Bone marrow (tissue), 2 donors: Measurements from ENCODE around the gene PHOSPHO2.

Experiments used
- DNase-seq, 2 donors: peaks; one replicate each; lab custom pipeline; 2025; lab: John Stamatoyannopoulos, UW

The PHOSPHO2 gene

DNA sequence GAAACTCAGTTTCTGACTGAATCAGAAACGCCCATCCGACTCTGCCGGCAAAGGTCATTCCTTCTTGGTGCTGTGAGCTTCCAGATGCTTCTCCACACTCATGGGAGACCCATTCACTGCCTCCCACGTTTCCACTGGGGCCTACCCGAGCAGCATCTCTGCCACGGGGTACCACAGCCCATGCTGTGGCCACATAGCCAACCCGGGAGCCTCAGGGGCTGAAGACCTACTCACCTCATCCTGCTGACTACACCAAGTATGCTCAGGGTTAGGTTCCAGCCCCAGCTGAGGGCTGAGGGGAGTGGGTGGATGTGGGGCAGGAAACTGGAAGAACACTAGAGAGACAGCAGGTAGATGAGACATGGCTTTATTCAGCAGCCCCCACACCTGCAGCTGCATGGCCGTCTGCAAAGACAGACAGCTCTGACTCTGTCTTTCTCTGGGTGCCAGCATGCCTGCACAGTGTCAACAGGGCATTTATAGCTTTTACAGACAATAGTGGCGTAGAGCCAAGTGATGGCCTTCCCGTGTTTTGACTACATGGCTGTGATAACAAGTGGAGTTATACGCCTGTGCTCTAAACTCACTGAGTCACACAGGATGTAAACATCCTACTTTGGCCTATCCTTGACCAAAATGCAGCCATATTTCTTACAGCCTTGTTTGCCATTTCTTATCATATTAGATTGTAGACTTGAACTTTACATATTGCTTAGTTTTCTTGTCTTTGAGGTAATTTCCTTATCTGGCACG is 22.8 kb downstream of the PHOSPHO2 start:
- DNase-seq, result no peak

DNA sequence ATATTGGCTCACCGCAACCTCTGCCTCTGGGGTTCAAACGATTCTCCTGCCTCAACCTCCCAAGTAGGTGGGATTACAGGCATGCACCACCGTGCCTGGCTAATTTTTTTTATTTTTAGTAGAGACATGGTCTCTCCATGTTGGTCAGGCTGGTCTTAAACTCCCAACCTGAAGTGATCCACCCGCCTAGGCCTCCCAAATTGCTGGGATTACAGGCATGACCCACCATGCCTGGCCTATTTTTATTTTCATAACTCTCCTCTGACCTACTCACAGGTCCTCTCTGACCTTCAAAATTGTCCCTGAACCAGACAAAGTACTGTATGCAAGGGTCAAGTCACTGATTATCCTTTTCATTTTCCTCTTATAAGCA is 23.4 kb downstream of the PHOSPHO2 start:
- no peak for DNase-seq

DNA sequence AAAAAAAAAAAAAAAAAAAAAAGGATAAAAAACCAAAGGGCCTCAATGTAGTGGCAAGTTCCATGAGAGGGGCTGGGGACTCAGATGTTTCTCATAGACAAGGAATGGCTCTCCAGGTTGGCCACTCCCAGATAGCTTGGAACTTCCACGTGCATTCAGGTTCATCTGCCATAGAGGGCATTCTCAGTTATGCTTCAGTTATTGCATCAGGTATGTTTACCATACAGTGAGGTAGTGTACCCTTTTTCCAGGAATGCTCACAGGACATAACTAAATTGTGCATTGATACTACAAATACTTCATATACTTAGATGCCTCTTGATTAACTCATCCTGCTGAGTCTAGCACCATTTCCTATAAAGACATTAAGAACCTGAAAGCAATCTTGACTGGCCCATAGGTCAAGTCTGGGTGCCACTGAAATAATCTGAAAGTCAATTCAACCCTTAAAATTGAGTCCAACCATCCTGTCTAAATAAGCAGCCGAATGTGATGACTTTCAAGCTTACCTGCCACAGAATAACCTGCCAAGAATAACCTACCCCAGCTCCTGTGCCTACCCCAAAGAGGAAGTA is 24.7 kb downstream of the PHOSPHO2 start:
- no peak for DNase-seq

DNA sequence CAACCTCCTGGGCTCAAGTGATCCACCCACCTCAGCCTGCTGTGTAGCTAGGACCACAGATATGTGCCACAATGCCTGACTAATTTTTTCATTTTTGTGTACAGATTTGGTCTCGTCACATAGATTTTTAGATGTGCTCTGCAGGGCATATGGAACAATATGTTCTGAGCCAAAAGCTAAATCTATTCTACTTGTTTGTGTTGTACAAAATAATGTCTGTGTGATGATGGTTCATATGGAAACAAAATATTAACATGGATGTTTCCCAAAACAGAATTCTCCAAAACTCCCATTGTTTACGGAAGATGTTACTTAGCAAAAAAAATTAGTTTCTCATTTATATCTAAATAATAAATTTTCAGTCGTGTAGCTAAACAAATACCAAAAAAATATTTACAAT is 26.7 kb downstream of the PHOSPHO2 start:
- no peak for DNase-seq

DNA sequence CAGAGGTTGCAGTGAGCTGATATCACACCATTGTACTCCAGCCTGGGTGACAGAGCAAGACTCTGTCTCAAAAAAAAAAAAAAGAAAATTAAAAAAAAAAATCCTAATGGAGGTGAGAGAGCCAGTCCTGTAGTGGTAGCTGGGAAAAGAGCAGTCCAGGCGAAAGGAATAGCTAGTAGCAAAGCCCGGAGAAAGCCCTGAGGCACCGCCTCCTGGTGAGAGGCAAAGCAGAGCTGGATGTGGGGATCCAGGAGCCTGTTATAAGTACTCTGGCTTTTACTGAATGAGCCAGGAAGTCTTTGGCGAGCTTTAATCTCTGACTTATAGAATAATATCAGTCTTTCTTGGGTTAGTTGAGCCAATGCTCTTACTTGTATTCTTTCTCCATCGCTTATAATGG is 32.8 kb downstream of the PHOSPHO2 start:
- no peak for DNase-seq

DNA sequence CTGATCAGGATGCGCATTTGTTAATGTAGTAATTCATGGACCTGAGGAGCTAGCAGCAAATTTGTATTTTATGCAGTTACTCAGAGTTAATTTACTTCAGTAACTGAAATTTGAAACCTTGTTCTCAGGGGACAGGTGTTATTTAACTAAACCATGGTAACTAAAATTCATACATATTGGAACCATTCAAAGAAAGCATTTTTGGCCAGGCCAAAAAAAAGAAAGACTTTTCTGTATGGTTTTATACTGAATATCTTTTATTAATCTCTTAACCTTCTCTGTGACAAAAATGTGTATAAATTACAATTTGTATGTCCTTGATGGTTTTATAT is 35.0 kb downstream of the PHOSPHO2 start:
- no peak for DNase-seq

DNA sequence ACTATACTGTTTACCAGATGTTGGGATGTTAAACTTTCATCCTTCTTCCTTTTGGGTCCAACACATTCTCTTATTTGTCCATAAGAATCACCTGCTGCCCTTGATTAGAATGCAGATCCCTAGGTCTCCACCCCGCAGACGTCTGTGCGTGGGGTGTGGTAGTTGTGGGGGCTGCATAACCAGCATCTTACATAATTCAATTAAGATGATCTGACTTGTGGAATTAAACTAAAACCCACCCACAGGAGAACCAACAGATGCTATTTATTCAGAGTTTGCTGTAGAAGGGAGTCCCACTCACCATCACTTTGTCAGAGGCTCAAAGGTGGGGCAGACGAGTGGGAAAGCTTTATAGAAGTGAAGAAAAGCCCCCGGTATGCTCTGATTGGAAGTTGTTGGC is 37.8 kb downstream of the PHOSPHO2 start:
- no peak for DNase-seq

DNA sequence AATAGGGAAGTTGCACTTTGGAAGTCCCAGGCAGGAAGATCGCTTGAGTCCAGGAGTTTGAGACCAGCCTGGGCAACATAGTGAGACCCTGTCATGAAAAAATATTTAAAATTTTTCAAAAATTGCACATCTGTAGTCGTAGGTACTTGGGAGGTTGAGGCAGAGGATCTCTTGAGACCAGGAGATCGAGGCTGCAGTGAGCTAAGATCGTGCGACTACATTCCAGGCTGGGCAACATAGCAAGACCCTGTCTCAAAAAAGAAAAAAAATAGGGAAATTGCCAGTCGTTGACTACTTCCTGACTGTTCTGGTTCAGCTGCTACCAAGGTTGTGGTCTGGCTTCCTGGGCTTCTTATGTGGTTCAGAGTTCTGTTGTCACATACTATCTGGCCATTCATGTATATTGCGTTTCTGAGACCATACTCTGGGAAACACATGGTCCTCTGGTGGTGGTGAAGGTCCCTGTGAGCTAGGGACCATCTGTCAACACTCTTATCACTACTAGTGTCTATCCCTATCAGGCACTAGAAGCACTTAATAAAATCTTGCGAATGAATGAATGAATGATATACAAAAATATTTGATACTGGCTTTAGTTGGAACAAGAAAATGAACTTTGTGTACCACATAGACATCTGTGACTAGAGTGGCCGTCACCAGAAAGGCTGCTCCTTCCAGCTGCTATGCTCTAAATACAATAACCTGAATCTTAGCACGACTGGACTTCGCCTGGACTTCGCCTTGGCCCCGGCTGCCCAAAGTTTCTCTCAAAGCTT is 38.5 kb downstream of the PHOSPHO2 start:
- peak in 1 of 2 donors; percentile 29 for DNase-seq

DNA sequence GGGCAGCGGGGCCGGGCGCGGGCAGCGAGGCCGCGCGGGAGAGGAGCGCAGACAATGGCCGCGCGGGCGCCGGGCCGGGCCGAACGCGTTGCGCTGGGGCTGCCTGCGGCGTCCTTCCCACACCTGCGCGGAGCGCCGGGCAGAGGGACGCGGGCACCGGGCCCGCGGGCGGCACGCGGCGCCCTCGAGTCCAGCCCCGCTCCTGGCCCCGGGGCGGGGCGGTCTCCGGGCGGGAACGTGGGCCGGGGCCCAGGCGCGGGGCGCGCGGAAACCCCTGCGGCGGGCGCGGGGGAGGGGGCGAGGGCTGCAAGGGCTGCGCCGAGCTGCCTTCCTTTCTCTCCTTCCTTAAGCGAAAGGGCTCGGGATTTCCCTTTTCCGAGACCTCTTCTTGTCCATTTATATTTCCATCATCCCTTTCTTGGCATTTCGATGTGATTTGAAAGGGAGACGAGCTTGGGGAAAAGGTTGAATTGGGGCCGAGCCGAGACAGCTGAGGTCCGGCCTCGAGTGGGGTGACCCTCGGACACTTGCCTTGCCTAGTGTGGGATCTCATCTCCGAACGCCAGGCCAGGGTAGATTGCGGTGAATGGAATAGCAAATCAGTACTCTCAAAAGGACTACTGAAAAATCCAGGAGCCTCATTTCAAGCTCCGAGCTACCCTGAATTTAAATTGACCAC is 40.0 kb downstream of the PHOSPHO2 start:
- DNase-seq, result no peak

DNA sequence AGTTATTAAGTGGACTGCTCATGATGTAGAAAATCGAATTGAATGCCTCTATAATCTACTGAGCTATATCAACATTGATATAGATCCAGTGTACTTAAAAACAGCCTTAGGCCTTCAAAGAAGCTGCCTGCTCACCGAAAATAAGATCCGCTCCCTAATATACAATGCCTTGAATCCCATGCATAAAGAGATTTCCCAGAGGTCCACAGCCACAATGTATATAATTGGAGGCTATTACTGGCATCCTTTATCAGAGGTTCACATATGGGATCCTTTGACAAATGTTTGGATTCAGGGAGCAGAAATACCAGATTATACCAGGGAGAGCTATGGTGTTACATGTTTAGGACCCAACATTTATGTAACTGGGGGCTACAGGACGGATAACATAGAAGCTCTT is 41.4 kb downstream of the PHOSPHO2 start:
- DNase-seq, result no peak

DNA sequence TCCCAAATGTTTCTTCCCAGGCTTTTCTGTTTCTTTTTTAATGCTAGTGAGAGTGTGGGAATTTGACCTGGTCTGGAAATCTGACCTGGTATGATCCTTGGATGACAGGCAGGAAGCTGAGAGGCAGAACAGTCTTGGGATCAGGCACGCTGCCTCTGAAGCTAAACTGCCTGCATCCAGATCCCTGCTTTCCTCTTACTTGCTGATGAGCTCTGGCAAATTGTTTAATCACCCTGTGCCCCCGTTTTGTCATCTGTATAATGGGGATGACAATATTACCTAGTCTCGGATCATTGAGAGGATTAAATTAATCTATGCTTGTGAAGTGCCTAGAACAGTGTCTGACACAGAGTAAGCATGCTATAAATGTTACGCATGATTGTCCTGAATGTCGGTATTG is 42.6 kb downstream of the PHOSPHO2 start:
- DNase-seq, result no peak

DNA sequence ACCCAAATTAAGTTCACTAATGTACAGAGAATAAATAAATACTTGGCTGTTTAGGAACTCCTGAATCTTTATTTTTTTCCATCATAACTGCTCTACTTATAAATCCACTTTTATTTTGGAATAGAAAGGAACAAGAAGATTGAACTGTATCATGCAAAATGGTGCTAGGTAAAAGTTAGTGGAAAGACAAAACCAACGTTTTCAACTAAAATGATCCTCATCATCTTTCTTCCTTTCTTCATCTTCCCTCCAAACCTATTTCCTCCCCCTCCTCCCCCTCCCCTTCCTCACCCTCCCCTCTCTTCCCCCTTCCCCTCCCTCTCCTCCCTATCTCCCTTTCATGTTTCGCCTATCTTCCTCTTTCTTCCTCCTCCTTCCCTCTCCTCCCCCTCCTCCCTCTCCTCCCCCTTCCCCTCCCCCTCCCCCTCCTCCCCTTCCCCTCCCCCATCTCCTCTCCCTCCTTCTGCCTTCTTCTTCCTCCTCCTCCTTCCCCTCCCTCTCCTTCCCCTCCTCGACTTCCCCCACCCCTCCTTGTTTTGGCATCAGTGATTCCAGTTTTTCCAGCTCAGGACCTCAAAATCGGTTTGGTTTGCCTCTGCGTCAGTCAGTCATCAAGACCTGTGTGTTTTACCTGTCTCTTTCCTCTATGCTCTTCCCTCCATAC is 44.4 kb downstream of the PHOSPHO2 start:
- DNase-seq, result no peak

DNA sequence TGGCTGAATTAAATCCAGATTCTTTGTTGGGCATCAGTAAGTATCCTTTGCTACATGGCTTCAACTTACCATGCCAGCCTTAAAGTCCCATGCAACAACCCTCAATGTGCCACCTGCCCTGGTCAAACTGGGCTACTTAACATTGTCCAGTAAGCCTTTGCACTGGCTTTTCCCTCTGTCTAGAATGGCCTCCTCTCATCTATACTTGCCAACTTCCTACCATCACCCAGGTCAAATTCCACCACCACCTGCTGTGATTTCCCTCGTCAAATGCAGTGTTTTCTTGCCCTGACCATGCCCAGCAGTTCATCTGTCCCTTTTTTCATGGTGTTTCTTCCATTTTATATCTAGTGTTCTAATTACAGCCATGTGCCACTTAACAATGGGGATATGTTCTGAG is 45.1 kb downstream of the PHOSPHO2 start:
- DNase-seq, result no peak

DNA sequence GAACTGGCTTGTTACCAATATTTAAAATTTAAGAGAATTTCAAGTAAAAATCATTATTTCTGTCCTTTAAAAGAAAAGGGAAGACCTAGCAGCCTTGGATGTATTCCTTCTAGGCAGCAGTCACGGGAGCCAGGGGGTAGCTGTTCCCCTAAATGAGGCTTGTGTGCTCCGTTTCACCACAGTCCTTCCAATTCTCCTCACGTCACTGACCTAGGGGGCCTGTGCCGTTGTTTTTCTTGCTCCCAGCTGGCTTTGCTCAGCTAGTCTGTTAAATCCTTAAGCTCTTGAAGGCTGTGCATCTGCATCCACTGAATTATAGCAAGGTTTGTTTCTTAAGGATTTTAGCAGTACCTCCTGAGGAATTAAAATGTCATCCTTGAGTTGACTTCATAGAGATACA is 49.3 kb downstream of the PHOSPHO2 start:
- no peak for DNase-seq

DNA sequence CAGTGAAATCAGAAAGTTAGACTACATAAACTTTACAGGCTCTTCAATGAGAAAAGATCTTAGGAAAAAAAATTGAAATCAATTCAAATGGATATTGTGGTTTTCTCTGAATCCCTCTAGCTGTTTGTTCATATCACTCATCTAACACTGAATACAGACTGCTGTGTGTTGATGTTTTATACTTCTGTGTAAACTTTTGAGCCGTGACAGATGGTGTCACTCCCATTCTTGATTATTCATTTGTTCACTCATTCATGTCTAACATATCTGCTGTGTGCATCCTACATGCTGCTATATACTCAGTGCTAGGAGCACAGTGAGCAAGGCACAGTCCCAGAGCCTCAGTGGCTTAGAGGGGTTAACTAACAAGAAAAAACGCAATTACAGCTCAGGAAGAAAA is 52.0 kb downstream of the PHOSPHO2 start:
- DNase-seq, result no peak

DNA sequence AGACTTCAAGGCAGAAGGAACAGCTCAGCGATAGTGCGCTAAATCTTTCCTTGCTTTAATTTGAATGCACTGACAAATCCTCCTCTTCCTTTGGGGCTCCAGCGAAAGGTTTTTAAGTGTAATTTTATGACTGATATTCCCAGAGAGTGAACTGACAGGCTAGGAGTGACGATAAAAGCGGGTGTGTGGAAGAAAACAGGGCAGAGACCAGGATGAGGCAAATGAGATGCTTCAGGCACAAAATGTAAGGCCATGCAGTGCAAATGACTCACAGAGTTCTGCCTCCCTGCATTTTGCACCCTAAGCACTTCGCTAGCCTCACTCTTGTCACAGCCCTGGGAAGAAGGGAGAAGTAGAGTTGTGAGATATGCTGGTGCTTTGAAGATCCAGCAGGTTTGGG is 54.0 kb downstream of the PHOSPHO2 start:
- no peak for DNase-seq
